Measurements from ENCODE around the gene CUL7. TPM values are rescaled to one million over a fixed set of nuclear protein-coding genes. Genes with fewer than 3 reads are reported as not detected.

CUL7 gene
- polyA plus RNA-seq, 1 donor from 2014 or later = 25.7 TPM

GRCh38 chr6:43009124-43009523 lies 44.5 kb downstream of the CUL7 start:
- Histone ChIP-seq H3K9me3 (ENCODE audit: low read length) (no peaks in the 10 kb centered on the region), H3K4me2 (ENCODE audit: low read length) (no peak overlapping the region), H4K20me1 (ENCODE audit: insufficient read depth) (no peaks in the 10 kb centered on the region), H2AFZ (ENCODE audit: low read depth, low read length) (no peak overlapping the region), H3K4me3 (ENCODE audit: low read length) (no peak overlapping the region), H3K27ac (ENCODE audit: low read length) (no peak overlapping the region), H3K79me2 (replicated peaks; ENCODE audit: insufficient read depth, low read length) (peaks cover 10% of the 10 kb centered on the region), H3K36me3 (ENCODE audit: insufficient read depth, low read length) (no peaks in the 10 kb centered on the region), H3K9ac (ENCODE audit: low read length) (no peak overlapping the region), H3F3A (ENCODE audit: insufficient read depth, low read length, poor library complexity, severe bottlenecking) (no peaks in the 10 kb centered on the region), H3K9me2 (ENCODE audit: insufficient read depth, low read length) (no peaks in the 10 kb centered on the region), H3K27me3 (ENCODE audit: insufficient read depth, low read depth, low read length) (no peaks in the 10 kb centered on the region)
- peak; percentile 70 for TF ChIP-seq SMC3 (conservative IDR thresholded peaks at IDR 0.05; ENCODE audit: poor library complexity)
- TF ChIP-seq CTCF (IDR thresholded peaks at IDR 0.05; ENCODE audit: poor library complexity, severe bottlenecking) = peak; percentile 59
- no peak for TF ChIP-seq TAF1 (IDR thresholded peaks at IDR 0.05; ENCODE audit: low read depth)
- peak; percentile 64 for TF ChIP-seq RAD21 (conservative IDR thresholded peaks at IDR 0.05)

GRCh38 chr6:43007126-43007525 lies 46.5 kb downstream of the CUL7 start:
- H3K4me3 ChIP-seq (ENCODE audit: low read length) = no peak overlapping the region
- no peak for TF ChIP-seq MXI1 (conservative IDR thresholded peaks at IDR 0.05; ENCODE audit: poor library complexity, severe bottlenecking)
- no peaks in the 10 kb centered on the region for H3F3A ChIP-seq (ENCODE audit: insufficient read depth, low read length, poor library complexity, severe bottlenecking)
- H3K9ac ChIP-seq (ENCODE audit: low read length) = no peak overlapping the region
- H4K20me1 ChIP-seq (ENCODE audit: insufficient read depth) = no peaks in the 10 kb centered on the region
- no peak overlapping the region for H2AFZ ChIP-seq (ENCODE audit: low read depth, low read length)
- H3K36me3 ChIP-seq (ENCODE audit: insufficient read depth, low read length) = no peaks in the 10 kb centered on the region
- no peak overlapping the region for H3K27ac ChIP-seq (ENCODE audit: low read length)
- H3K4me2 ChIP-seq (ENCODE audit: low read length) = no peak overlapping the region
- H3K9me3 ChIP-seq (ENCODE audit: low read length) = no peaks in the 10 kb centered on the region
- no peaks in the 10 kb centered on the region for H3K27me3 ChIP-seq (ENCODE audit: insufficient read depth, low read depth, low read length)
- no peaks in the 10 kb centered on the region for H3K9me2 ChIP-seq (ENCODE audit: insufficient read depth, low read length)
- H3K79me2 ChIP-seq (replicated peaks; ENCODE audit: insufficient read depth, low read length) = no peaks in the 10 kb centered on the region

- no peak for TF ChIP-seq EP300 (conservative IDR thresholded peaks at IDR 0.05; ENCODE audit: poor library complexity, severe bottlenecking)
- TF ChIP-seq EZH2 (IDR thresholded peaks at IDR 0.05; ENCODE audit: borderline replicate concordance, insufficient read depth, low read length, poor library complexity, severe bottlenecking) = no peak
- TF ChIP-seq SMC3 (conservative IDR thresholded peaks at IDR 0.05; ENCODE audit: poor library complexity) = no peak
- TF ChIP-seq CTCF (IDR thresholded peaks at IDR 0.05; ENCODE audit: poor library complexity, severe bottlenecking) = no peak
- TF ChIP-seq RAD21 (conservative IDR thresholded peaks at IDR 0.05) = no peak
- TF ChIP-seq TAF1 (IDR thresholded peaks at IDR 0.05; ENCODE audit: low read depth) = no peak
- TF ChIP-seq REST (IDR thresholded peaks at IDR 0.05; ENCODE audit: borderline replicate concordance) = no peak
- no peak for TF ChIP-seq POLR2AphosphoS5 (IDR thresholded peaks at IDR 0.05)
- no peak for TF ChIP-seq MXI1 (conservative IDR thresholded peaks at IDR 0.05; ENCODE audit: poor library complexity, severe bottlenecking)
- Histone ChIP-seq H3K27ac (ENCODE audit: low read length) (no peak overlapping the region), H3K36me3 (ENCODE audit: insufficient read depth, low read length) (no peaks in the 10 kb centered on the region), H3K27me3 (ENCODE audit: insufficient read depth, low read depth, low read length) (no peaks in the 10 kb centered on the region), H2AFZ (ENCODE audit: low read depth, low read length) (no peak overlapping the region), H3K4me3 (ENCODE audit: low read length) (no peak overlapping the region), H3K9ac (ENCODE audit: low read length) (no peak overlapping the region), H4K20me1 (ENCODE audit: insufficient read depth) (no peaks in the 10 kb centered on the region), H3K79me2 (replicated peaks; ENCODE audit: insufficient read depth, low read length) (no peaks in the 10 kb centered on the region), H3K9me3 (ENCODE audit: low read length) (no peaks in the 10 kb centered on the region), H3K9me2 (ENCODE audit: insufficient read depth, low read length) (no peaks in the 10 kb centered on the region), H3F3A (ENCODE audit: insufficient read depth, low read length, poor library complexity, severe bottlenecking) (no peaks in the 10 kb centered on the region), H3K4me2 (ENCODE audit: low read length) (no peak overlapping the region)
These were observed 47.4 kb downstream of the CUL7 start for GRCh38 chr6:43006251-43006650.

Measured in neural cell (in vitro differentiated cells).